GM19328 (cell line): ENCODE data around the gene COLEC12.
"Not testable (repeated sequence)": the region's sequence is repeated elsewhere in the genome, so short reads cannot be mapped to it uniquely, and the experiment has no call there.

Experiments used
- ATAC-seq: cut with Tn5 transposase; IDR thresholded peaks from one replicate; pipeline ENCODE4 v1.9.1; 2021; ENCODE audit warnings: mild to moderate bottlenecking, moderate library complexity; ENCODE audit not compliant: unreplicated experiment

Gene COLEC12

DNA sequence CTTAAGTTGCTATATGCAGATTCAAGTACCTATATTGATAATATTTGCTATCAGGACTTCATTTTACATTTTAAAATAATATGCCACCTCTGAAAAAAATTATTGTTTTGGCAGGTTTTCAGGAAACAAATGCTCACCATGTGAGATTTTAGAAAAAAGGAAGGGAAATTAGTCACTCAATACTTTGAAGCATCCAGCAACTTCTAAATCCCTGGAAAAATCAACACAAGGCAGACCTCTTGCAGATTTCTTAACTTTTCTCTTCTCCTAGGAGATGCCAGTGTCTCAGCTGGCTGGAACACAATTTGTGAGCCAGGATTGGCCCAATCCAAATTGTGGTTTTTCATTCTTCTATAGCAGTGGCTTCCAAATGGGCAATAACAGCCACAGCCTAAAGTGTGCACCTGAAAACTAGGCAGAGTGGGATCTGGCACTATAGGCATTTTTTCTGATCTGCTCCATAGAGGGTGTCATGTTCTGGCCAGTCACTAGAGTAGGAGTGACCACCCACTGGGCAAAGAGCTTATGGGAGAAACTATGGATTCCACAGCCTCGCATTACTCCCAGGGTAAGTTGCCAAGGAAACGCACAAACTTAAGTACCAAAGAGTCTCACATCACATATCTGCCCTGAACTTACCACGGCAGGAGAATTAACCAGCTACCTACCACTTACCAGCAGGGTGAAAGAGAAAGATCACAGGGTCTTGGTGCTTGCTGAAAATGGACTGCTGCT is 204.6 kb downstream of the COLEC12 start:
- ATAC-seq: no peak

GRCh38 chr18:294566-294965 is 205.9 kb downstream of the COLEC12 start:
- ATAC-seq: no peak

DNA sequence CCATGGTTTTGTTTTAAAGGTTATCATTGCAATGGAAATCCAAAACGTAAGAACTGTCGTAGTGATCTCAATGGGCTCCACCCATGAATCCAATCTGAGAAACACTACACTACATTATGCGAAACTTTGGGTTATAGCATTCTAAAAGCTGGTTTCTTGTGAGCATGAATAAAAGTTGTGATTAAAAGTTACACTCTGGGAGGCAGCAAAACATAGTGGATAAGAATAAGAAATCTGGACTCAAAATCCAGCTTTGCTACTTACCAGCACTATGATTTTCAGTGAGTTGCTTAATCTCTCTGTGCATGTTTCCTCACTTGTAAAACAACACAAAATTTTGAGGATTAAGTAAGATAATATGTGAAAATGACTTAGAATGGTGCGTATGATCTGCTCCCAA is 207.0 kb downstream of the COLEC12 start:
- no peak for ATAC-seq

- ATAC-seq: no peak
Observed at GRCh38 chr18:292271-292670, 208.2 kb downstream of the COLEC12 start.

GRCh38 chr18:289970-290369 is 210.5 kb downstream of the COLEC12 start:
- ATAC-seq: not testable (repeated sequence)

- no peak for ATAC-seq
Observed at GRCh38 chr18:289026-289425, 211.5 kb downstream of the COLEC12 start.

GRCh38 chr18:286515-287310 is 213.8 kb downstream of the COLEC12 start:
- ATAC-seq: no peak

GRCh38 chr18:285817-286216 is 214.7 kb downstream of the COLEC12 start:
- ATAC-seq: no peak

GRCh38 chr18:275486-275885 is 225.0 kb downstream of the COLEC12 start:
- ATAC-seq: no peak

- ATAC-seq: no peak
Observed at GRCh38 chr18:274313-274712, 226.2 kb downstream of the COLEC12 start.

GRCh38 chr18:273525-273924 is 227.0 kb downstream of the COLEC12 start:
- ATAC-seq: no peak

GRCh38 chr18:272650-273049 is 227.9 kb downstream of the COLEC12 start:
- ATAC-seq: no peak

DNA sequence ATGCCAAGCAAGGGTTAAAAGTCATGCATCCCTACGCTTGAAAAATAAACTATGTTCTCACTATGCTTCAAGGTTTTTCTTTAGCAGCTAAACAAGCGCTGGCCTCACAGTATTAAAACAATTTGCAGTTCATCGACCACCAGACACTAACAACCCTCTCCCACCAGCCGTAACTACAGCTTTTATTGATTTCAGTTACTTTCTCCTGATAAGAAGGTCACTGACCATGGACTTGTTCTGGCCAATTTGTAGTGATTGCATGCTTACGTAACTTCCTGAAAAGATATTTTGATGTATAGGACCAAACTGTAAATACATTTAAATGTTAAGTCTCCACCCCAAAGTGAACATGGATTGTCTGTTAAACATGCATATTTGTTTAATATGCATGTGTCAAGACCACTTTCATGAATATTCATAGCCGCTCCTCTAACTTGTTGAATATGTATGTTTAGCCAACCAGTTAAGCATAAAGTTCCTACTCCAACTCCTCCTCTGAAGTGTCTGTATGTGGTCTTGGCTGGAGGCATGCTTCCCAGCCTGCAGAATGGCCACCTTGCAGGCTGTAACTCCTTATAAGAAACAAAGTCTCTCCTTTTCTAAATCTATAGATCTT is 230.9 kb downstream of the COLEC12 start:
- ATAC-seq: no peak

DNA sequence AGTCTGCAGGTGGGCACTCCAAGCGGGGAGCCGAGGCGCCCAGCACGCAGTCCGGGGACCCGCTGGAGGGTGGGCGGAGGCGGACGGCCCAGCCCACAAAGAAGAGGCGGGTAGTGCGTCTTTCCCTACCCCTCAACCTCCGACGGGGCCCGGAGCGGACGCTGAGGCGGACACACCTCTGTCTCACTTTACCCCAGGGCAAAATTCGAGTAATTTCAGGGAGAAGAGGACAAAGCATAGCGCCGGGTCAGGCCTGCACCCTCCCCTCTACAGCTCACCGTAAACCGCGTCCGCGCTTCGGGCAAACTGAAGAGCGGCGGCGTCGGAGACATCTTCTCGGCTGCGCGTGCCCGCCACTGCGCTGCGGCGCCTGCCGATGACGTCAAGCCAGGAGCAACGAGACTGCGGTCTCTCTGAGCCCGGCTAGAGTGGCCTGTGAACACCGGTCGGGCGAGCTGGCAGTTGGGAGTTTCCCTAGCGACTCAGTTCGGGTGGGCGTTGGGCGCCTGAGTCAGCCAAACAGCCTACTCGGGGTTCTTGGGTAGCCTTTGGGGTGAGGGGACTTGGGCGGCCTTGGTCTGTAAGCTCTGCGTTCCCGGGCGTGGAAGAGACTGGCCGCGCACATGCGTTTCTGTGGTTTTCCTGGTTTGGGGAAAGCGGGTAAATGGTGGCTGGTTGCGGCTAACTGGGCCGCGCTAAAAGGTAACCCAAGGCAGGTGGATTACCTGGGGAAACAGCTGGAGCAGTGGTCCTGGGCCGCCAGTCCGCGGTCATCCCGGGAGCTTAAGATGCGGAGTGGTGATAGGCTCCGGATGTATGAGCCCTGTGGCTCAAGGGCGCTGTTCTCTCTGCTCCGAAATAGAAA is 232.6 kb downstream of the COLEC12 start, which contains the start of gene THOC1:
THOC1 (minus strand) TSS at position 360 of the 865 bp plus-strand sequence; CDS start at position 332, 28 bp downstream.
- ATAC-seq: peak; percentile 87

GRCh38 chr18:267380-267687 is 233.2 kb downstream of the COLEC12 start:
- no peak for ATAC-seq
